GM21423 (cell line): ENCODE measurements around the gene MSH4.
"Not testable (repeated sequence)": the region's sequence is repeated elsewhere in the genome, so short reads cannot be mapped to it uniquely, and the experiment has no call there.

Experiments
- ATAC-seq: cut with Tn5 transposase; IDR thresholded peaks from one replicate; pipeline ENCODE4 v1.9.1; 2021; ENCODE audit warnings: mild to moderate bottlenecking, moderate library complexity; ENCODE audit not compliant: unreplicated experiment

Gene MSH4

GRCh38 chr1:75796376-75797272, at the start of gene MSH4:
MSH4 (plus strand) TSS chr1:75796882; CDS start chr1:75796986, 104 bp downstream.
- ATAC-seq, result no peak

- ATAC-seq, result not testable (repeated sequence)
These were observed 39.5 kb upstream of the MSH4 start for GRCh38 chr1:75757210-75757609.

GRCh38 chr1:75758543-75758942, 38.1 kb upstream of the MSH4 start:
- not testable (repeated sequence) for ATAC-seq

- ATAC-seq, result no peak
These were observed 32.5 kb upstream of the MSH4 start for GRCh38 chr1:75764057-75764655.

GRCh38 chr1:75765697-75766355, 30.9 kb upstream of the MSH4 start:
- ATAC-seq, result no peak

GRCh38 chr1:75768016-75768415, 28.7 kb upstream of the MSH4 start:
- no peak for ATAC-seq

- ATAC-seq, result no peak
These were observed 25.9 kb upstream of the MSH4 start for GRCh38 chr1:75770761-75771160.

- ATAC-seq, result no peak
These were observed 24.7 kb upstream of the MSH4 start for GRCh38 chr1:75771978-75772377.

GRCh38 chr1:75777812-75778211, 18.9 kb upstream of the MSH4 start:
- not testable (repeated sequence) for ATAC-seq

- not testable (repeated sequence) for ATAC-seq
These were observed 18.0 kb upstream of the MSH4 start for GRCh38 chr1:75778694-75779093.

GRCh38 chr1:75780183-75780582, 16.5 kb upstream of the MSH4 start:
- not testable (repeated sequence) for ATAC-seq

- not testable (repeated sequence) for ATAC-seq
These were observed 12.8 kb upstream of the MSH4 start for GRCh38 chr1:75783920-75784319.

GRCh38 chr1:75785320-75785982, 11.2 kb upstream of the MSH4 start:
- ATAC-seq, result peak; percentile 27

- ATAC-seq, result peak; percentile 83
These were observed 10.5 kb upstream of the MSH4 start, which contains the start of gene RABGGTB for GRCh38 chr1:75785983-75786853. RABGGTB (plus strand) TSS chr1:75786256; CDS start chr1:75786272, 16 bp downstream.

GRCh38 chr1:75786901-75787493, 9.7 kb upstream of the MSH4 start:
- no peak for ATAC-seq

- no peak for ATAC-seq
These were observed 9.2 kb upstream of the MSH4 start for GRCh38 chr1:75787524-75787923.

- ATAC-seq, result no peak
These were observed 6.7 kb upstream of the MSH4 start for GRCh38 chr1:75789988-75790387.

GRCh38 chr1:75791022-75791421, 5.7 kb upstream of the MSH4 start:
- no peak for ATAC-seq

GRCh38 chr1:75792091-75792490, 4.6 kb upstream of the MSH4 start:
- ATAC-seq, result no peak

- ATAC-seq, result no peak
These were observed 2.3 kb upstream of the MSH4 start for GRCh38 chr1:75794382-75794781.
